ENCODE data around the gene IL1RAPL1.
"Not testable (repeated sequence)": the region's sequence is repeated elsewhere in the genome, so short reads cannot be mapped to it uniquely, and the experiment has no call there.

The IL1RAPL1 gene

DNA sequence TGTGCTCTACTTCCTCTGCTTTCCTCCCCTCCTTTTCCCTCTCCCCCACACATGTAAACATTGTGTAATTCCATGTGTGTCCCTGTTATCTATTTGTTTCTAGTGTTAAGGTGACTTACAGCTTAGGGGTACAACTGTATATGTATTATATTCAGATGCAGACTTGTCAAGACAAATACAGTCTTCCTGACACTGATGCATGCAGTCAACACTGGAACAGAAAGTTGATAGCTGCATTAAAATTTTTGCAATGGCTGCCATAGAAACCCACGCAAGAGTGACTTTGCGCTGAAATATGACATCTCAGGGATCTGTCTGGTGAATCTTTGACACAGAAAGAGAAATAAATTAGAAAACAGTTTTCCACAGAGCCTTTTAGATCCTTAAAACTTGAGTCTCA is 656.7 kb downstream of the IL1RAPL1 start:
- DNase-seq (ENCODE audit: low read depth in 2 of 2, low spot score in 1 of 2), result no peak

- DNase-seq (ENCODE audit: low read depth in 2 of 2, low spot score in 1 of 2), result no peak
These were observed 667.3 kb downstream of the IL1RAPL1 start for GRCh38 chrX:29254515-29254914.

GRCh38 chrX:29257521-29257920 is 670.3 kb downstream of the IL1RAPL1 start:
- DNase-seq (ENCODE audit: low read depth in 2 of 2, low spot score in 1 of 2), result no peak

GRCh38 chrX:29269390-29269789 is 682.1 kb downstream of the IL1RAPL1 start:
- DNase-seq (ENCODE audit: low read depth in 2 of 2, low spot score in 1 of 2), result no peak

DNA sequence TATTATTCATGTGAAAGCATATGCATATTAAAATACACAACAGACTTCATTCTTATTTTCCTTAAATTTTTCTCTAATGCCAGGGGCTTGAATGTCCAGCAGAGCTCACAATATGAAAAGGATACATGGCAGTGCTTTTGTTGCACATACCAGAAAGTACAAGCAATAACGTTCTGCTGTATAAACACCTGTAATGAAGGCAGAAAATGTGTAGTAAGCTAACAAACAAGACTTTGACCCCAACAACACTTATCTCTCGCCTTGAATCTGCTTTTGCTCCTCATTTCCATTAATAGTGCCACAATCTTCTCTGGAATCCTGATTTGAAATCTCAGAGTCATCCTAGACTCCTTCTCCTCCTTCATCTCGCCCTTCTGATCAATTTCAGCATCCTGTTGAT is 687.3 kb downstream of the IL1RAPL1 start:
- DNase-seq (ENCODE audit: low read depth in 2 of 2, low spot score in 1 of 2), result no peak

- no peak for DNase-seq (ENCODE audit: low read depth in 2 of 2, low spot score in 1 of 2)
These were observed 688.7 kb downstream of the IL1RAPL1 start for GRCh38 chrX:29275928-29276327.

DNA sequence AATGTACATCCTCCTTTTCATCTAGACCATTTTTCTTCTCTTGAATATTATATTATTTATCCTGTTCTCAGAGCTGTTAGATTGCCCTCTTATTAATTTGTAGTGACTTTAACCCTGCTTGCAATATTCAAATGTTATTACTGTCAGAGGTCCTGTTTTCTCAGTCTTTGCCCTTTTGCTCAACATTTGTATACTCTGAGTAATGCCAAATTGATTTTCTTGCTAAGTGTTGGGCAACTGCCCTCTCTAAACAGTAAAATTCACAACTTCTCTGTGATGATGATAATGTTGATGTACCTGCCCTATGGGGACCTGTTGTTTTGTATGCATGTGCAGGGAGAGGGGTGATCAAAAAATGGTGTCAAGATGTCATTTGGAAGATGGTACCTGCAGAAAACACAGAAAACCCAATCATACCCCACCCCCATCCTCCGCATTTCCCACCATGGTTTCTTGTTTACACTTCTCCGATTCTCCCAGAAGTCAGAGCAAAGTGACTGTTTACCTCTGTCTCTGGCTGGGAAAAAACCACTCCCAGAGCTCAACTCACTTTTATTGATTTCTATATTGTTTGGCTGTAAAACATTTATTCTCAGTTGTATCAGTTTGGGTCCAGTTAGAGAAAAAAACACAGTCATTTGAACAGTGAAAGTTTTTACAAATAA is 694.0 kb downstream of the IL1RAPL1 start:
- no peak for DNase-seq (ENCODE audit: low read depth in 2 of 2, low spot score in 1 of 2)

DNA sequence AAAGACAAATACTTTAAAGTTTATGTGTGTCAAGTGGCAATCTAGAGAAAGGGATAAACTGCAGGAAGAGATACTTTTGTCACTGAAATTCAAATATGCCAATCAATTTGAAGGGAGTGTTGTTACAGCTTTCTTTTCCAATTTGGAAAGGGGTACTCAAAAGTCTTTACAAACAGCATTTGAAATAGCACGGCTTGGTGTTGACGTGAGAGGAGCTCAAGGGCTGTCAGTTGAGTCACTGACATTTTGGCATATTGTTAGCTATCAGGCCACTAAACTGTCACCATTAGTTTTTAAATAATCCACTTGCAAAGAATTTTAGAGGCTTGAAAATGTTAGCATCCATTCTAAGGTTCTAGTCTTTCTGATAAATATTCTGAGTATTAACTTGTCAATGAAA is 698.4 kb downstream of the IL1RAPL1 start:
- DNase-seq (ENCODE audit: low read depth in 2 of 2, low spot score in 1 of 2), result no peak

DNA sequence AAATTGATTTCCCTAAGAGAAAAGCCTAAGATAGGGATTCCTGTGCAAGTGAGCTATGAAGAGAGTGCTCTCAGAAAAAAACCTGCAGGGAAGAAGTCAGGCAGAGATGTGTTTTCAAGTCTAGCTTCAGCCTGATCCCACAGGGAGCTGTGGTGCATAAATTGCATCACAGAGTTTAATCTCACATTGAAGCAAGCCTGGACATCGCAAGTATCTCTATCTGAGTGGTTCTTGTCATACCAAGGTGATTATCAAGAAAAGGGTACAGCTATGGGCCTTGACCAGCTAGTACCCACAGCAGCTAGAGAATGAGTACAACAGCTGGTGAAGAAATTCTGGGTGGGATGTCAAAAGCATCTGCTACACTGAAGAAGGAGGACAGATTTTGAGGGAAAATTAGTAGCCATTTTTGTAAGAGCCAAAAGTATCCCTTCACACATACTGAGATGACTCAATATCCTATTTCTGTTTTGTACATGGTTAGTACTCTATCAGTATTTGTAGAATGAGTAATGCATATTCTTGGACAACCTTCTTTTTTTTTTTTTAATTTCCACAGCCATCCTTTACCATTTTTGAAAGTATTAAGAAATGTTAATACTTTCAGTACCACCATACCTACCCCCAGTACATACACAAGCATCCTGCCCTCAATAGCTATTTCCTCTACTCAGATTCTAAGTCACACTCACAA is 708.9 kb downstream of the IL1RAPL1 start:
- no peak for DNase-seq (ENCODE audit: low read depth in 2 of 2, low spot score in 1 of 2)

DNA sequence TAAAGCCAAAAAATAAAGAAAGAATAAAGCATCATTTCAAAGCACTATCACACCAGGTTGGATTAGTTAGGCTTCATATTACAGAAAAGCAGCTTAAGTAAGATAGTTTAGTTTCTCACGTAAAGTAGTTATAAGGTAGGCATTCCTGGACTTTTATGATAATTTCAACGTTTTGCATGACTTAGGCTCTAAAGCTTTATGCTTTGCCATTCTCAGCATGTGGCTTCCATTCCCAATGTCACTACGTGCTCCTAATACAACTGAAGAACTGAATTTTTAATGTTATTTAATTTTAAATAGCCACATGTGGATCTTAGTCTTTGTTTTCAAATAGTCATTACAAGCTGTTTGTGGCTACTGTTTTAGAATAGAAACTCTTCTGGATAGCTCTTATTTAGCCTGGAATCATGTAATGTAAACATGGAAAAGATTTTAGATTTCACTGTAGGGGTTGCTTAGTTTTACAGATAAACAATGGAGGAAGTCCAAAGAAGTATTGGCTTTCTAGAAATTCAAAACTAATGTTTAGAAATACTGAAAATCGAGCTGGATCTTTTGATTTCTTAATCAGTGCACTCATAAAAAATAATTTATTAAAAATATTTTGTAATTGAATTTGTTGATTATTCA is 710.0 kb downstream of the IL1RAPL1 start:
- no peak for DNase-seq (ENCODE audit: low read depth in 2 of 2, low spot score in 1 of 2)

GRCh38 chrX:29299684-29300083 is 712.4 kb downstream of the IL1RAPL1 start:
- DNase-seq (ENCODE audit: low read depth in 2 of 2, low spot score in 1 of 2), result no peak

- DNase-seq (ENCODE audit: low read depth in 2 of 2, low spot score in 1 of 2), result no peak
These were observed 721.5 kb downstream of the IL1RAPL1 start for GRCh38 chrX:29308726-29309125.

DNA sequence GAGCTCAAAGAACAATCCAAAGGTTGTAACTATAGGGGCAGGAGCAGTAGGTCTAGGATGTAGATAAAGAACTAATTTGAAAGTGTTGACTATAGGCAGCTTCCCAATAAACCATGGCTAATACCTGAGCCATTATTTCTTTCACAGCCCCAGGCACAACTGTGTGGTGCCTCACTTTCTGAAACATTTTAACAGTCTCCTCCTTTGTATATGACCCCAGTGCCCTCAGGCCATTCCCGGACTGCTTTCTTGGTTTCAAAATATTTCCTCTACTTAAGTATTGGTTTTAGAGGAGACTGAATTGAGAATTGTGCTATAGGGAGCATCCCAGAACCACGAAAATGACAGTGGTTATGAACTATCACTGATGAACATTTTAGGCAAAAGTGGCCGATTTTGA is 728.7 kb downstream of the IL1RAPL1 start:
- DNase-seq (ENCODE audit: low read depth in 2 of 2, low spot score in 1 of 2), result no peak

DNA sequence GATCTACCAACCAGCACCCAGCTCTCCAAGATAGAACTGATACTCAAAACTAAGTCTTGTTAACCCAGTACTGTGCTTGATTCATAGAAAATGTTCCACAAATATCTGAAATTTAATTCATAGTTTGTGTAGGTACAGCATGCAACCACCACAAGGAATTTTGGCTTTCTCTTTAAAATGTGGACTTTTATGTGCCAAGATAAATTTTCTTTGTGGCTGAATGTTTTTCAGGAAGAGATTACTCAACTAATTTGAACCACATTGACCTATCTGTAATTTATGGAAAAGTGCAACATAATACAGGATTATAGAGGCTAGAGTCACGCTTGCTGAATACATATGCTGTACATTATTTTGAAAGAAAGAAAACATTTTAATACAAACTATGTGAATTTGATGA is 730.8 kb downstream of the IL1RAPL1 start:
- DNase-seq (ENCODE audit: low read depth in 2 of 2, low spot score in 1 of 2), result no peak

DNA sequence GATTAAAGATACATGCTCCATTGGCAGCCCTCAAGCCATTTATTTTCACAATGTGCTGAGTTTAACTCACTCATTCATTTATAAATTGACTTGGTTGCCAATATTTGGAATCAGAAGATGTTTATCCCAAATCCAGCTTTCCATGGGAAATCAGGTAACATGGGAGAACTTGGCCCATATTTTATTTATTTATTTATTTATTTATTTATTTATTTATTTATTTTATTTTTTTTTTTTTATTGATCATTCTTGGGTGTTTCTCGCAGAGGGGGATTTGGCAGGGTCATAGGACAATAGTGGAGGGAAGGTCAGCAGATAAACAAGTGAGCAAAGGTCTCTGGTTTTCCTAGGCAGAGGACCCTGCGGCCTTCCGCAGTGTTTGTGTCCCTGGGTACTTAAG is 745.2 kb downstream of the IL1RAPL1 start:
- DNase-seq (ENCODE audit: low read depth in 2 of 2, low spot score in 1 of 2), result not testable (repeated sequence)

DNA sequence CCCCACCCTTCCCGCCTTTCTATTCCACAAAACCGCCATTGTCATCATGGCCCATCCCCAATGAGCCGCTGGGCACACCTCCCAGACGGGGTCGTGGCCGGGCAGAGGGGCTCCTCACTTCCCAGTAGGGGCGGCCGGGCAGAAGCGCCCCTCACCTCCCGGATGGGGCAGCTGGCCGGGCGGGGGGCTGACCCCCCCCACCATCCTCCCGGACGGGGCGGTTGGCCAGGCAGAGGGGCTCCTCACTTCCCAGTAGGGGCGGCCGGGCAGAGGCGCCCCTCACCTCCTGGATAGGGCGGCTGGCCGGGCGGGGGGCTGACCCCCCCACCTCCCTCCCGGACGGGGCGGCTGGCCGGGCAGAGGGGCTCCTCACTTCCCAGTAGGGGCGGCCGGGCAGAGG is 745.8 kb downstream of the IL1RAPL1 start:
- not testable (repeated sequence) for DNase-seq (ENCODE audit: low read depth in 2 of 2, low spot score in 1 of 2)

DNA sequence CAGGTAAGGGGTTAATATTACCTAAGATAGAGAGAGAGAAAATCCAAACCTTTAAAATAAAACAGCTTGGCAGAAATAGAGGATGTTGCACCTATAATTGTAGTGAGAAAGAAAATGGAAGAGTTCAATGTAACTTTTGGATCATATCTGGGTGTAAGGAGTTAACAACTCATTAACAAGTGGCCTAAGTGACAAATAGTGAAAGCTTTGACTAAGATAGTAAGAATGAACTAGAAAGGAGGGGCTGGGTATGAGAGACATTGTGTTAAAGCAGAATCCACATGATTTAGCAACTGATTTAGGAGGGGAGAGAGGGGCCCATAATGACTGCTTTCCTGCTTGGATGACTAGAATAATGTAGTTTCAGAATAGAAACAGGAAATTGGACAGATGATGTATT is 761.0 kb downstream of the IL1RAPL1 start:
- DNase-seq (ENCODE audit: low read depth in 2 of 2, low spot score in 1 of 2), result no peak

- no peak for DNase-seq (ENCODE audit: low read depth in 2 of 2, low spot score in 1 of 2)
These were observed 772.0 kb downstream of the IL1RAPL1 start for GRCh38 chrX:29359276-29359675.

- not testable (repeated sequence) for DNase-seq (ENCODE audit: low read depth in 2 of 2, low spot score in 1 of 2)
These were observed 787.5 kb downstream of the IL1RAPL1 start for GRCh38 chrX:29374765-29375164.

DNA sequence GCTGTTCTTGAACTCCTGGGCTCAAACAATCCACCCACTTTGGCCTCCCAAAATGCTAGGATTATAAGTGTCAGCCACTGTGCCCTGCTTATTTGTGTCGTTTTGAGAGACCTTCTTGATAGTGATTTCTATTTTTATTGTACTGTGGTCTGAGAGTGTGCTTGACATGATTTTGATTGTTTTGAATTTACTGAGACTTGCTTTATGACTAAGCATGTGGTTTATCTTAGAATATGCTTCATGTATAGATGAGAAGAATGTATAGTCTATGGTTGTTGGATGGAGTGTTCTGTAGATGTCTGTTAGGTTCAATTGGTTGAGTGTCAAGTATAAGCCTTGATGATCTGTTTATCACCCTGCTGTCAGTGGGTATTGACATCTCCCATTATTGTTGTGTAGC is 789.3 kb downstream of the IL1RAPL1 start:
- no peak for DNase-seq (ENCODE audit: low read depth in 2 of 2, low spot score in 1 of 2)

GRCh38 chrX:29382811-29383210 is 795.6 kb downstream of the IL1RAPL1 start:
- no peak for DNase-seq (ENCODE audit: low read depth in 2 of 2, low spot score in 1 of 2)

DNA sequence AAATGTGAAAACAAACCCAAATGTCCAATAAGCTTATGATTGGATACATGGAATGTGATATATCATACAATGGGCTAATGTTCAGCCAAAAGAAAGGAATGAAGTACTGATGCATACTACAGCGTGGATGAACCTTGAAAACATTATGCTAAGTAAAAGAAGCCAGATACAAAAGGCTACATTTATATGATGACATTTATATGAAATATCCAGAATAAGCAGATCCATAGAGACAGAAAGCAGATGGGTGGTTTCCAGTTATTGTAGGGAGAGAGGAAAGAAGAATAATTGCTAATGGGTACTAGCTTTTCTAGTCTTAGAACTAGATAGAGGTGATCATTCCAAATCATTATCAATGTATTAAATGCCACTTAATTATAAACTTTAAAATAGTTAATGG is 801.3 kb downstream of the IL1RAPL1 start:
- no peak for DNase-seq (ENCODE audit: low read depth in 2 of 2, low spot score in 1 of 2)

DNA sequence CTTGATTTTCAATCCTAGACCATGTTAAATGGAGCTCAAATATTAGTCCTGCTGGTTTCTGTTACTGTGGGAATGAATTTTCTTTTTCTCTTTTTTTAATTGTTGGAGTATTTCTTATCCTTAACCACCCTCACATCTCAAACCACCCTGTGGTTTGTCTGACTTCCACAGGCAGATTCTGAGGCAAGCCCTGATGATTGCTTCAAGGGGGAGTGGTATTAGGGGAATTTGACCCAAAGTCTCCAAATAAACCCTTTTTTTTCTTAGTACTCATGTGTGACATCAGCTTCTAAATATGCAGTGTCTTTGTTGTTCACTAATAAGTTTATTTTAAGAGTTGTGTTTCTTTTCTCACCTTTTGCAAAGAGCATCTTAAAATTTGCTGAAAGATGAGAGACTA is 810.3 kb downstream of the IL1RAPL1 start:
- no peak for DNase-seq (ENCODE audit: low read depth in 2 of 2, low spot score in 1 of 2)

Data from stimulated activated CD8-positive, alpha-beta memory T cell treated with anti-CD3 and anti-CD28 coated beads, Interleukin-4, amount 100 ng/mL, for 1 hour (primary cell).